NCI-H1048 (cell line): ENCODE data around the gene MYORG.
A peak's percentile ranks its signal among the peaks of the same experiment; 100 is the strongest.

Source experiments
- DNase-seq: peaks from one replicate; lab custom pipeline; 2025; lab: John Stamatoyannopoulos, UW

Gene MYORG

GRCh38 chr9:34384368-34385165, 7.9 kb upstream of the MYORG start:
- DNase-seq: no peak

- no peak for DNase-seq
Observed at GRCh38 chr9:34383904-34384303, 7.2 kb upstream of the MYORG start.

GRCh38 chr9:34382879-34383278, 6.2 kb upstream of the MYORG start:
- DNase-seq: no peak

DNA sequence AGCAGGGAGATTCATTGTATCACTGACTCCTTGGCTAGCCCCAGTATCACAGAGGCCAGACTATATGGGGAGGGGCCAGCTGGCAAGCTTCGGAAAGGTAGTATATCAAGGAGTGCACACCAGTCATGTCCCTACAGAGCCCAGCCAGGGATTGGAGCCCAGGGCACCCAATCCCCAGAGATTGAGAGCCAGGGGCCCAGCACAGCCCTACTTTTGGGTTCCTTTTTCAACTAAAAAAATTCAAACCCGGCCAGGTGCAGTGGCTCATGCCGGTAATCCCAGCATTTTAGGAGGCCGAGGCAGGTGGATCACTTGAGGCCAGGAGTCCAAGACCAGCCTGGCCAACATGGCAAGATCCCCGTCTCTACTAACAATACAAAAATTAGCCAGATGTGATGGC, 5.4 kb upstream of the MYORG start:
- DNase-seq: no peak

- DNase-seq: no peak
Observed at GRCh38 chr9:34381323-34381722, 4.6 kb upstream of the MYORG start.

DNA sequence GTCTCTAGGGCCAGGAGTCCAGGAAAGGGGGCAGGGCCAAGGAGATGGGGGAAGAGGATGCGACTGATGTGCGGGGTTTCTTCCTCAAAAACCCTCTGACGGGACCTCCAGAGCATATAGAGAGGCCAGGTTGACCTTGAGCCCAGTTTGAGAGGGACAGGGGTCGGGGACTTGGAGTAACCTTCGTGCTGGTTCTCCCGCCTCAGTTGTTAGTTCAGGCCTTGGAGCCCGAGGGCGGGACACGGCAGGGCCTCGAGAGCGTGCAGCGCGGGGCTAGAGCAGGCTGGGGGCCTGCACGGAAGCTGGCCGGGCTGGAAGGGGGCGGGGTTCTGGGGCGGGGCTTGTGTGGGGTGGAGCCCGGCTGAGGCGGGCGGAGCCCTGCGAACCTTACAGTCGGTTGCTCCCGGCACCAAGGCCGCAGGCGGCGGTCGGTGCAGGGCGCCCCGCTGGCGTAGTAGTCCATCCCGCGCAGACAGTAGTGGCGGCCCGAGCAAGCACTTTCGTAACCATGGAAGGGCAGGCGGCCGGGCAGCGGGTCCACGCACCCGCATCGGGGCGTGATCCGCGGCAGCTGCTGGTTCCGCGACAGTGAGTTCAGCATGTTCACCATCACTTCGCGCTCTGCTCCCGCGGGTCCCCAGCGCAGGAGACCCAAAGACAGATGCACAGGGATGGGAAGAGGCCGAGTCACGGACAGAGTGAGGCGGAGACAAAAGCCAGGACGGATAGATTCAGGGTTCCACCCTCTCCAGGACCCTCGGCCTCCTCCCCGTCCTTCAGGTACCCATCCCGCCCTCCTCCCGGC, 4.0 kb upstream of the MYORG start:
- peak; percentile 34 for DNase-seq

GRCh38 chr9:34380034-34380510, 3.4 kb upstream of the MYORG start:
- no peak for DNase-seq

DNA sequence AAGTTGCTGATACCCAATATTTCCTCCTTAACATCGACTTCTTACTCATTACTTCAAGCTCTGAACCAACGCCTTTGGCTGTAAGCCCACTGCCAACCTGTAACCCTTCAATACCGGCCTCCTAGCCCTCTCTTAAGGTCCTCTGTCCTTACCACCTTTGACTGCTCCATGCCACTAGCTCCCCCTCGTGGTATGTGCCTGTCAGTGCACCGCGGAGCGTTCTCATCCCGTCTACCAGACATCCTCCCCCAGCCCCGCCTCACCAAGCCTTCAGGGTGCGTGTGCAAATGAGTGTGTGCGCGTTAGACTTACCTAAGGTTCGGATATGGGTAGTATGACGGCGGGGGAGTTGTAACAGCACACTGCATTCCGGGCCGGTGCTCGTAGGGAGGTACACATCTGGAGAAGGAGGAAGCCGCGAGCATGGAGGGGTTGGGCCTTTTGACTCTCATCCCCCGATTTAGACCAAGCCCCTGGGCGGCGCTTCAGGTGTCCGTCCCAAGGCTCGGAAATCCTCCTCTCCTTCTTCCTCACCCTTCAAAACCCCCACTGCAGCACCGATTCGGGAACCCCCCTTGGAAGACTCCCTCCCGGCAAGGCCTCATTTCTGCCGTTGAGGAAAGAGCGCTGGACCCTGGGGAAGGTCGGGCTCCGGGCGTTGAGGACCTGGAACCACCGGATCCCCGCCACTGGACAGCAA, 2.8 kb upstream of the MYORG start:
- peak; percentile 56 for DNase-seq

DNA sequence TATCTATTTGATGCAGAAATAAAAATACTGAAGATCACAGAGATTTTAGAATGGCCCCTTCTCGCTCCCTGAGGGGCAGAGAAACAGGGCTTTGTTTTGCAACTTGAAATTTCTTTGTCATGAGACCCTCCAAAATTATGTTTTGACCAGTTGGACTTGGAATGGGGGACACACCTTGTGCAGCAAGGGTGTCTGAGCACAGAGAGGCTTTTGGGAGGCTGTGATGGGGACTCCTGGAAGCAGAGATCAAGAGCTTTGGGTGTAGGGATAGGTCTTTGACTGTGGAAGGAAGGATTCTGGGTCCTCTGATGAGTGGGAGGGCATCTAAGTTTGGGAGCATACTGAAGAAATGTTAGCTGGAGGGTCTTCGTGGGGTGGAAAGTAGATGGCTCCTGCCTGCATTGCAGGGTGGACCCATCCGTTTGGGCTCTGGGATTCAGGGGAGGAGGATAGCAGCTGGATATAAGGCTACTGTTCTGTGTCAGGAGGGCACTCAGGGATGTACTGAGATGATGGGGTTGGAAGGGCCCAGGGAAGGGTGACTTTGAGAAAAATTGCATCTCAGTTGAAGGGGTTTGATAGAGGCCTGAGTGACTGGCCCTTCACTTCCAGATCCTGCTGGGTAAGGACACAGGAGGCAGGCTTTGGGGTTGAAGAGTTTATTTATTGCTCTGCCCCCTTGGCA, 1.8 kb upstream of the MYORG start:
- DNase-seq: no peak

- no peak for DNase-seq
Observed at GRCh38 chr9:34377404-34377746, 677 bp upstream of the MYORG start.

- DNase-seq: no peak
Observed at GRCh38 chr9:34375901-34376595, 650 bp downstream of the MYORG start.

DNA sequence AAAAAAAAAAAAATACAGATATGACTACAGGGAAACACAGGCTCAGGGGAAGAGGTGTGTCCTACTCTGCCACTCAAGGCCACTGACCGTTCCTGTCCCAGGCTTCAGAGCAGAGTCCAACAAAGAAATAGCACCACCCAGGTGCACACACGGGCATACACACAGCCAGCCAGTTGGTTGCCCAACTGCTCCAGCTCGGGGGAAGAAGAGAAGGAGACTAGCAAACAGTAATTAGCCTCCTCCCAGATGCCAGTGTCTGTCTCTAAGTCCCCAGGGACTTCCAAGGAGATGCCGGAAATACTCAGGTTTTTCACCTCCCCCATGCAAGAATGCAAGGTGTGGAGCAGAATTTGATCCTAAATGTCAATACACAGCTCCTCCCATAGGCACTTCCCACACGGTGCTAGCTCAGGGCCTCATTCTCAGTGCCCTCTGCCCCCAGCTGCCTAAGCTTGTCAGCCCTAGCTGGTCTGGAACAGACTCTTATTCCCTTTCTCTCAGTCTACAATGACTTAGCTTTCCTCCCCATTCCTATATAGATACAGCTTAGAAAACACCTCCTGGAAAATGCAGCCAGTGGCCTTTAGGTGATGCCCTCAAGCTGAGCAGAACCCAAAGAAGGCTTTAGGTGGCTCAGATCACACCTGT, 1.7 kb downstream of the MYORG start:
- no peak for DNase-seq

- DNase-seq: no peak
Observed at GRCh38 chr9:34374339-34374738, 2.4 kb downstream of the MYORG start.

GRCh38 chr9:34373749-34374148, 2.9 kb downstream of the MYORG start:
- no peak for DNase-seq

GRCh38 chr9:34372467-34373011, 4.2 kb downstream of the MYORG start:
- no peak for DNase-seq

DNA sequence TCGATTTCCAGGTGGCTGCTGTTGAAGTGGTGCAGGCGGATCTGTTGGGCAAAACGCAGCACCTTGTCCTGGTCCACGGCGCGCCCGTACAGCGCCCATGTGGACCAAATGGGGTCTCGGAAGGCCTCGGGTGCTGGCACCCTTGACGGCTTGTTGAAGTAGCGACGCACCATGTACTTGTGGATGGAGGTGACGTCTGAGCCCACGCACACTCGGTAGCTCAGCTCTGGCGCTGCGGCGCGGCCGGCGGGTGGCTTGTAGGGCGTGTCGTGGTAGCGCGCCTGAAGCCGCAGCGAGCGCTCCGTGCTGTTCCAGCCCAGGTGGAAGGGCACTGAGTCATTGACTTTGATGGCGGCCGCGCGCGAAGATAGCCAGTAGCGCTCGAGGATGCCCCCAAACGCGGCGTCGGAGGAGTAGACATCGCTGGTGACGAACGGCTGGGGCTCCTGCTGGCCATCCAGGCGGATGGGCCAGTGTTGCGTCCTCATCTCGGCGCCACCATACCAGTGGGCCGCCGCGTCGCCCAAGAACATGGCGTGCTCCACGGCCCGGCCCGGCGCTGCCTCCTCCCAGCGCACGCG, 4.7 kb downstream of the MYORG start:
- DNase-seq: no peak

DNA sequence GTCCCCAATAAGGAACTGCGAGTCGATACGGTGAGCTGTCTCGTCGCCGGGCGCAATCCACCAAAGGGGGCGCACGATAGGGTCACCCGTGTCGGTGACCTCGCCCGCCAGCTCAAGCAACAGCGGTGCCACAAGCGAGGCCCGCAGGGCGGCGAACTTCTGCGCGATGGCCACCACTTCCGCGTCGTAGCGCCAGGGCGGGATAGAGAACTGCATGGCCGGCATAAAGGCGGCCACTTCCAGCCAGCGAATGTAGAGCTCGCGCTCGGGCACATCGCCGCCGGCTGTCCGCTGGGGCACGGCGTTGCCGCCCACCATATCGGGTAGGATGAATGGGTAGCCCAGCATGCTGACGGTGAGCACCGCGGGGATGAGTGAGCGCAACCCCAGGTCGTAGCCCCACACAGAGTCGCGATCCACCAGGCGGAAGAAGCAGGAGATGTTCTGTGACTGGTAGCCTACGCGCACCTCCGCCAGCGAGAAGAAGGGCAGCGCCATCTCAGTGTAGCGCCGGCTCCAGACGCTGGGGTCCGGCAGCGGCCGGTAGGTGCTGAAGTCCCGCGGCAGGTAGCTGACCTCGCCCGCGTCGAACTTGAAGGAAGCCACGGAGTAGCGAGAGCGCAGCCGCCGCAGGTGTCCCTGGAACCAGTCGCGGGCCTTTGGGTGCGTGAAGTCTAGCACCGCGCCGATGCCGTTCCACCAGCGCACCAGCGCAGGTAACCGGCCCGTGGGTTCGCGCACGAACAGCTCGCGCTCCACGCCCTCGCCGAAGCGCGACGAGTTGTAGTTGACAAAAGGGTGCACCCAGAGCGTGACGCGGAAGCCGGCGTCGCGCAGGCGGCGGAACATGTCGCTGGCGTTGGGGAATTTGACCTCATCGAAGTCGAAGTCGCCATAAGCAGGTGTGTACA, 5.5 kb downstream of the MYORG start:
- no peak for DNase-seq

- DNase-seq: no peak
Observed at GRCh38 chr9:34370335-34370969, 6.2 kb downstream of the MYORG start.

DNA sequence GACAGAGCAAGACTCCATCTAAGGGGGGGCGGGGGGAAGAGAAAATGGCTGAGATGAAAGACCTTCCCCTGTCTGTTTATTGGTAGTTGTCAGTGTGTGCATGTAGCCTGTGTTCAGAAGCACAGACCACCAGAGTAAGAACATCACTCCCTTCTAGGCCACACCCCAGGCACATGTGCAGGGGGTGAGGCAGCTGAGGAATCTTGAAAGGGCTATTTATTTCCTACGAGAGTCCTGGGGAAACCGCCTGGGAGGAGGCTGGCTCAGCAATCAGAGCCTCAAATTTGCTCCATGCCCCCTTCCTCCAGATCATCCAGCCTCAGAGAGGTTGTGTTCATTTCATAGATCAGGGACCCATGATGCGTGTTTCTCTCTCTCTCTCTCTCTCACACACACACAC, 7.1 kb downstream of the MYORG start:
- no peak for DNase-seq
